Measurements from ENCODE around the gene CD52. TPM values are rescaled to one million over a fixed set of nuclear protein-coding genes. Genes with fewer than 3 reads are reported as not detected.

The CD52 gene
- total RNA-seq, 1 experiment from 2014 or later = not detected

- intact Hi-C loops (cut with micrococcal nuclease; ENCODE audit: unreplicated experiment) = no loop called here
- Histone ChIP-seq H3K4me1 (ENCODE audit: insufficient read depth, low read length, poor library complexity, severe bottlenecking) (no peaks in the 10 kb centered on the region), H3K36me3 (ENCODE audit: insufficient read depth, low read length, poor library complexity, severe bottlenecking) (no peaks in the 10 kb centered on the region), H3K27me3 (replicated peaks; ENCODE audit: insufficient read depth, low read depth, low read length, poor library complexity) (no peaks in the 10 kb centered on the region), H3K4me3 (ENCODE audit: low read depth, low read length, poor library complexity, severe bottlenecking) (no peak overlapping the region), H3K9me3 (ENCODE audit: low read depth, low read length, poor library complexity, severe bottlenecking) (no peaks in the 10 kb centered on the region), H3K27ac (ENCODE audit: low read depth, low read length, poor library complexity, severe bottlenecking) (no peak overlapping the region)
- ChIA-PET POLR2A (ENCODE audit: low non-redundant PET) (no interaction called here), CTCF (no interaction called here)
- no peak for DNase-seq (ENCODE audit: low spot score)
- no TSS peak for BruUV-seq (replicated peaks)
- TF ChIP-seq CTCF (conservative IDR thresholded peaks at IDR 0.05; ENCODE audit: low read depth, low read length) = no peak
- TF ChIP-seq EZH2 (IDR thresholded peaks at IDR 0.05; ENCODE audit: borderline replicate concordance, low read depth, low read length, poor library complexity, severe bottlenecking) = no peak
These were observed 49.7 kb downstream of the CD52 start for GRCh38 chr1:26367441-26367840.

GRCh38 chr1:26368006-26368405 is 50.2 kb downstream of the CD52 start:
- H3K4me3 ChIP-seq (ENCODE audit: low read depth, low read length, poor library complexity, severe bottlenecking) = no peak overlapping the region
- POLR2A ChIA-PET (ENCODE audit: low non-redundant PET) = no interaction called here
- BruUV-seq (replicated peaks) = no TSS peak
- H3K27ac ChIP-seq (ENCODE audit: low read depth, low read length, poor library complexity, severe bottlenecking) = no peak overlapping the region
- H3K4me1 ChIP-seq (ENCODE audit: insufficient read depth, low read length, poor library complexity, severe bottlenecking) = no peaks in the 10 kb centered on the region
- TF ChIP-seq CTCF (conservative IDR thresholded peaks at IDR 0.05; ENCODE audit: low read depth, low read length) = no peak
- no peak for TF ChIP-seq EZH2 (IDR thresholded peaks at IDR 0.05; ENCODE audit: borderline replicate concordance, low read depth, low read length, poor library complexity, severe bottlenecking)
- CTCF ChIA-PET = no interaction called here
- H3K36me3 ChIP-seq (ENCODE audit: insufficient read depth, low read length, poor library complexity, severe bottlenecking) = no peaks in the 10 kb centered on the region
- no peaks in the 10 kb centered on the region for H3K27me3 ChIP-seq (replicated peaks; ENCODE audit: insufficient read depth, low read depth, low read length, poor library complexity)
- intact Hi-C loops (cut with micrococcal nuclease; ENCODE audit: unreplicated experiment) = no loop called here
- DNase-seq (ENCODE audit: low spot score) = no peak
- H3K9me3 ChIP-seq (ENCODE audit: low read depth, low read length, poor library complexity, severe bottlenecking) = no peaks in the 10 kb centered on the region

- ChIA-PET POLR2A (ENCODE audit: low non-redundant PET) (no interaction called here), CTCF (no interaction called here)
- no peak for TF ChIP-seq EZH2 (IDR thresholded peaks at IDR 0.05; ENCODE audit: borderline replicate concordance, low read depth, low read length, poor library complexity, severe bottlenecking)
- TF ChIP-seq CTCF (conservative IDR thresholded peaks at IDR 0.05; ENCODE audit: low read depth, low read length) = no peak
These were observed 50.7 kb downstream of the CD52 start for GRCh38 chr1:26368486-26368885.

More at GRCh38 chr1:26368486-26368885, 50.7 kb downstream of the CD52 start:
- Histone ChIP-seq H3K27ac (ENCODE audit: low read depth, low read length, poor library complexity, severe bottlenecking) (no peak overlapping the region), H3K9me3 (ENCODE audit: low read depth, low read length, poor library complexity, severe bottlenecking) (no peaks in the 10 kb centered on the region), H3K27me3 (replicated peaks; ENCODE audit: insufficient read depth, low read depth, low read length, poor library complexity) (no peaks in the 10 kb centered on the region), H3K4me3 (ENCODE audit: low read depth, low read length, poor library complexity, severe bottlenecking) (no peak overlapping the region), H3K4me1 (ENCODE audit: insufficient read depth, low read length, poor library complexity, severe bottlenecking) (no peaks in the 10 kb centered on the region), H3K36me3 (ENCODE audit: insufficient read depth, low read length, poor library complexity, severe bottlenecking) (no peaks in the 10 kb centered on the region)
- intact Hi-C loops (cut with micrococcal nuclease; ENCODE audit: unreplicated experiment) = no loop called here
- BruUV-seq (replicated peaks) = no TSS peak
- no peak for DNase-seq (ENCODE audit: low spot score)

Other genes starting within 250 kb of the CD52 start
- 12.9 and 13.4 TPM in 2 replicates for gene PDIK1L, start 206.1 kb upstream of the CD52 start, total RNA-seq (2021)
- gene FAM110D, start 158.9 kb upstream of the CD52 start, total RNA-seq (2021) = 0.64 and 0.85 TPM in 2 replicates
- not detected in 2 replicates for gene C1orf232, start 149.0 kb upstream of the CD52 start, total RNA-seq (2021)
- 61.9 and 62.3 TPM in 2 replicates for gene ZNF593, start 148.1 kb upstream of the CD52 start, total RNA-seq (2021)
- not detected in 2 replicates for gene ZNF593OS, start 146.1 kb upstream of the CD52 start, total RNA-seq (2021)
- gene CNKSR1, start 140.5 kb upstream of the CD52 start, total RNA-seq (2021) = 1.6 and 1.8 TPM in 2 replicates
- gene CATSPER4, start 127.4 kb upstream of the CD52 start, total RNA-seq (2021) = not detected in 2 replicates
- 51.3 and 51.5 TPM in 2 replicates for gene CEP85, start 83.8 kb upstream of the CD52 start, total RNA-seq (2021)
- gene SH3BGRL3, start 37.9 kb upstream of the CD52 start, total RNA-seq (2021) = 133 and 138 TPM in 2 replicates
- gene UBXN11, start 11.3 kb upstream of the CD52 start, total RNA-seq (2021) = 22.1 and 25.4 TPM in 2 replicates
- gene CRYBG2, start 36.2 kb downstream of the CD52 start, total RNA-seq (2021) = not detected in 2 replicates
- not detected in 2 replicates for gene ZNF683, start 54.8 kb downstream of the CD52 start, total RNA-seq (2021)
- 0.15 and 0.39 TPM in 2 replicates for gene LIN28A, start 92.9 kb downstream of the CD52 start, total RNA-seq (2021)
- gene DHDDS, start 114.4 kb downstream of the CD52 start, total RNA-seq (2021) = 50.7 and 53.6 TPM in 2 replicates
- gene HMGN2, start 154.5 kb downstream of the CD52 start, total RNA-seq (2021) = 1,074 and 1,080 TPM in 2 replicates
- gene RPS6KA1, start 211.8 kb downstream of the CD52 start, total RNA-seq (2021) = 6.3 and 8.8 TPM in 2 replicates

Data from A673 (cell line).